Nephron progenitor cell (in vitro differentiated cells): ENCODE measurements around the gene DCTPP1.
A peak's percentile ranks its signal among the peaks of the same experiment; 100 is the strongest.

Experiments used
- DNase-seq: peaks from one replicate; pipeline ENCODE4 v3.0.0; 2021
- H3K27ac Mint-ChIP-seq: 2 replicates; pipeline ENCODE4 v1.8.0; 2021; ENCODE audit warnings: mild to moderate bottlenecking, moderate library complexity, mixed read lengths
- H3K27me3 Mint-ChIP-seq: 2 replicates; pipeline ENCODE4 v1.8.0; 2021; ENCODE audit warnings: mild to moderate bottlenecking, low read depth, mixed read lengths; ENCODE audit not compliant: poor library complexity
- H3K36me3 Mint-ChIP-seq: 2 replicates; pipeline ENCODE4 v1.8.0; 2021; ENCODE audit warnings: low read depth, mixed read lengths
- H3K4me1 Mint-ChIP-seq: 2 replicates; pipeline ENCODE4 v1.8.0; 2021; ENCODE audit warnings: mixed read lengths
- H3K4me3 Mint-ChIP-seq: 2 replicates; pipeline ENCODE4 v1.8.0; 2021; ENCODE audit warnings: mild to moderate bottlenecking, moderate library complexity, mixed read lengths
- H3K9me3 Mint-ChIP-seq: 2 replicates; pipeline ENCODE4 v1.8.0; 2021; ENCODE audit warnings: mild to moderate bottlenecking, moderate library complexity, mixed read lengths
- CTCF ChIP-seq: fragments of 200-600 bp; sonication (generic); IDR thresholded peaks from 2 replicates; pipeline ENCODE4 v1.5.0; 2021; ENCODE audit warnings: antibody characterized with exemption

DCTPP1 gene

GRCh38 chr16:30417529-30418349, 12.1 kb downstream of the DCTPP1 start:
- no peaks in the 10 kb centered on the region for H3K9me3 Mint-ChIP-seq
- H3K36me3 Mint-ChIP-seq = peaks cover 49% of the 10 kb centered on the region
- peak overlapping the region; percentile 63 for H3K4me3 Mint-ChIP-seq
- peaks cover 6% of the 10 kb centered on the region for H3K4me1 Mint-ChIP-seq
- peaks cover 6% of the 10 kb centered on the region for H3K27me3 Mint-ChIP-seq
- peak; percentile 86 for DNase-seq
- TF ChIP-seq CTCF = no peak
- no peak overlapping the region for H3K27ac Mint-ChIP-seq

- no peak for DNase-seq
Observed at GRCh38 chr16:30416624-30417528, 13.0 kb downstream of the DCTPP1 start.

GRCh38 chr16:30416047-30416603, 13.7 kb downstream of the DCTPP1 start:
- Mint-ChIP-seq H3K36me3 (peaks cover 50% of the 10 kb centered on the region), H3K27me3 (peaks cover 6% of the 10 kb centered on the region), H3K9me3 (no peaks in the 10 kb centered on the region), H3K4me3 (no peak overlapping the region), H3K27ac (no peak overlapping the region), H3K4me1 (peaks cover 12% of the 10 kb centered on the region)
- no peak for DNase-seq
- TF ChIP-seq CTCF = no peak

More at GRCh38 chr16:30416624-30417528, 13.0 kb downstream of the DCTPP1 start:
- no peaks in the 10 kb centered on the region for H3K9me3 Mint-ChIP-seq
- peaks cover 6% of the 10 kb centered on the region for H3K27me3 Mint-ChIP-seq
- H3K27ac Mint-ChIP-seq = no peak overlapping the region
- peaks cover 50% of the 10 kb centered on the region for H3K36me3 Mint-ChIP-seq
- TF ChIP-seq CTCF = no peak
- H3K4me1 Mint-ChIP-seq = peaks cover 11% of the 10 kb centered on the region
- H3K4me3 Mint-ChIP-seq = peak overlapping the region; percentile 5

- no peak for DNase-seq
- no peaks in the 10 kb centered on the region for H3K9me3 Mint-ChIP-seq
- H3K27ac Mint-ChIP-seq = no peak overlapping the region
- H3K36me3 Mint-ChIP-seq = peaks cover 44% of the 10 kb centered on the region
- no peak overlapping the region for H3K4me3 Mint-ChIP-seq
- H3K27me3 Mint-ChIP-seq = peaks cover 6% of the 10 kb centered on the region
- peaks cover 24% of the 10 kb centered on the region for H3K4me1 Mint-ChIP-seq
- no peak for TF ChIP-seq CTCF
Observed at GRCh38 chr16:30414159-30414558, 15.7 kb downstream of the DCTPP1 start.

- no peak overlapping the region for H3K4me3 Mint-ChIP-seq
- peaks cover 6% of the 10 kb centered on the region for H3K27me3 Mint-ChIP-seq
- no peak for DNase-seq
- no peak overlapping the region for H3K27ac Mint-ChIP-seq
- H3K9me3 Mint-ChIP-seq = no peaks in the 10 kb centered on the region
- TF ChIP-seq CTCF = no peak
- peaks cover 44% of the 10 kb centered on the region for H3K36me3 Mint-ChIP-seq
- peaks cover 30% of the 10 kb centered on the region for H3K4me1 Mint-ChIP-seq
Observed at GRCh38 chr16:30413112-30413806, 16.6 kb downstream of the DCTPP1 start.
